Smooth muscle cell of trachea (primary cell): ENCODE results near the gene LCN15. TPM values are rescaled to one million over a fixed set of nuclear protein-coding genes. Genes with fewer than 3 reads are reported as not detected.

ENCODE experiments used
- total RNA-seq: library from RNA; depleted of rRNA; stranded (reverse); fragments of >200 nt; gene quantifications from 2 replicates; pipeline ENCODE4 v1.2.1, GENCODE V29; 2014

Gene LCN15
- total RNA-seq: under 0.01 TPM in 1 of 2 replicates, not detected in the other

DNA sequence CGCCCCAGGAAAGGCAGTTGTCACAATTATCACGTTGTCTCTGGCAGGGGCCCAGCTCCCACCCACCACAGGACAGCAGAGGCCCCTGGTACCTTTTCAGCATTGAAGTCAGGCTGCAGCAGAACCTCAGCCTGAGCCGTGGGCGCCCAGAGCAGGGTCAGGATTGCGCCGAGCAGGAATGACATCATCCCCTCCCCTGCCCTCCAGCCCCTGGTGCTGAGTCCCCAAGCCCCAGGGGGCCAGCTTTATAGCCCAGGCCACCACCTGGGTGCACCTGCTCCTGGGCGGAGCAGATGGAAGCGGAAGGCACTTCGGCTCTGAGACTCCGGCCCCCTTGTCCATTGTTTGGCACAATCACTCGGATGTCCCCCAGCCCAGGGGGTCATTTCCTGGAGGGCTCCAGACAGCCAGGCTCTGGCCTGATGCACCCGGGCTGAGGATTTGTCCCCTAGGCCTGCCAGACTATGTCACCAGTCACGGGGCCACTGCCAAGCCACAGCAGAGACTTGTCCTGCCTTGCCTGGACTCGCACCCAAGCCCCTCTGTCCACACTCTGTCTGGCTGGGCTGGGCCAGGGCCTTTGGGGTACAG is at the start of gene LCN15:
LCN15 (minus strand) TSS at position 218 of the 591 bp plus-strand sequence; CDS start at position 188, 30 bp downstream.

GRCh38 chr9:136807281-136808074 is 43.2 kb upstream of the LCN15 start, which contains the start of gene RABL6:
TSS of gene RABL6 (plus strand) at chr9:136807948. CDS start at chr9:136808197, 249 bp downstream.

GRCh38 chr9:136796238-136796774 is 32.0 kb upstream of the LCN15 start, which contains the start of gene CCDC183:
TSS of gene CCDC183 (plus strand) at chr9:136796338. CDS start at chr9:136796398, 60 bp downstream.

GRCh38 chr9:136790640-136791515 is 26.6 kb upstream of the LCN15 start, which contains the start of gene TMEM141:
TSS of gene TMEM141 (plus strand) at chr9:136791344. CDS start at chr9:136791371, 27 bp downstream.

DNA sequence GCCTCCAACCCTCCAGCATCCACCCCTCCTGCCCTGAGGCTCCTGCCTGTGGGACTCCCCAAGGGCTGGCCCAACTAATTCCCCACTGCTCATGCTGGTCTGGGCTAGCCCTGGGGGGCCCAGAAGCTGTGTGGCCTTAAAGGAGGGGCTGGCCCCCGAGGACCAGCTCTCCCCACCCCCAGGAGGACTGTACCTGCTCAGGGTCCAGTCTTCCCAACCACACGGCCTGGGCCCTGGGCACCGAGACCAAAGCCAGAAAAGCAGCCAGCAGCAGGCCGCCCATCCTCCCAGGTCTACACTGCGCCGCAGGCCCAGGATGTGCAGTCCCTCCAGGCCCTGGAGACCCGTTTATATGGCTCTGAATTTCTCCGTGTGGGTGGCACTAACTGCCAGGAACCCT is 16.1 kb downstream of the LCN15 start, which contains the start of gene LCN6:
LCN6 (minus strand) TSS at position 325 of the 400 bp plus-strand sequence; CDS start at position 283, 42 bp downstream.

DNA sequence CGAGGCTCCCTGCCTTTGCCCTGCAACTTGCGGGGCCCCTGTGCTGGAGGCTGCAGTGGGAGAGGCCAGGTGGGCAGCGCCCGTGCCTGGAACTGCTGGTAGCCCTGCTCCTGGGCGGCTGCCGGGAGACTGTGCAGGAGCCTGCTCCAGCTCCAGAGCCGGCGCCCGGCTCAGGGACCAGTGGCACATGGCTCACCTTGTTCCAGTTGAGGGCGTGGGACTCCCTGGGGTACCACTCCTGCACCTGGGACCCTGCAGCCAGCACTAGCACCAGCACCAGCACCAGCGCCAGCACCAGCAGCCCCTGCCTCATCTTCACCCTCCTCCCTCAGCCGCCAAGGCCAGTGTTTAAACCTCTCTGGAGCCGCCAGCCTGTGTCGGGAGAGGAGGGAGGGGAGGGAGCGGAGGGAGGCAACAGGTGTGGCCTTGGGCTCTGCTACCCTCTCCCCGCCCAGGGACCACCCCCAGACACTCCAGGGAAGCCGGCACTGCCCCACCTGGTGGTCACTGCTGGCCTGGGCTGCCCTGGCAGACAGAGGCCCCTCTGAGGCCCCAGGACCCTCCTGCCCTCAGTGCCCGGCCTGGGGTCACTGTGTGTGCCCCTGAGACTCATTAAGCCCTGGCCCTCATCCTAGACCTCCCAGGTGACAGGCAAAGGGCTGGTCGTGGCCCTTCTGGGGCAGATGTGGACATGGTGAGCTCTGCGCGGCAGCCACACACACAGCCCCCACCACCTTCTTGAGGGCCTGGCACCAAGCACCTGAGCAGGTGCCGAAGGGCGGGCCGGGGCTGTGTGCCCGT is 21.5 kb downstream of the LCN15 start, which contains the start of gene LCN10:
LCN10 (minus strand) TSS at position 350 of the 801 bp plus-strand sequence; CDS start at position 313, 37 bp downstream.

DNA sequence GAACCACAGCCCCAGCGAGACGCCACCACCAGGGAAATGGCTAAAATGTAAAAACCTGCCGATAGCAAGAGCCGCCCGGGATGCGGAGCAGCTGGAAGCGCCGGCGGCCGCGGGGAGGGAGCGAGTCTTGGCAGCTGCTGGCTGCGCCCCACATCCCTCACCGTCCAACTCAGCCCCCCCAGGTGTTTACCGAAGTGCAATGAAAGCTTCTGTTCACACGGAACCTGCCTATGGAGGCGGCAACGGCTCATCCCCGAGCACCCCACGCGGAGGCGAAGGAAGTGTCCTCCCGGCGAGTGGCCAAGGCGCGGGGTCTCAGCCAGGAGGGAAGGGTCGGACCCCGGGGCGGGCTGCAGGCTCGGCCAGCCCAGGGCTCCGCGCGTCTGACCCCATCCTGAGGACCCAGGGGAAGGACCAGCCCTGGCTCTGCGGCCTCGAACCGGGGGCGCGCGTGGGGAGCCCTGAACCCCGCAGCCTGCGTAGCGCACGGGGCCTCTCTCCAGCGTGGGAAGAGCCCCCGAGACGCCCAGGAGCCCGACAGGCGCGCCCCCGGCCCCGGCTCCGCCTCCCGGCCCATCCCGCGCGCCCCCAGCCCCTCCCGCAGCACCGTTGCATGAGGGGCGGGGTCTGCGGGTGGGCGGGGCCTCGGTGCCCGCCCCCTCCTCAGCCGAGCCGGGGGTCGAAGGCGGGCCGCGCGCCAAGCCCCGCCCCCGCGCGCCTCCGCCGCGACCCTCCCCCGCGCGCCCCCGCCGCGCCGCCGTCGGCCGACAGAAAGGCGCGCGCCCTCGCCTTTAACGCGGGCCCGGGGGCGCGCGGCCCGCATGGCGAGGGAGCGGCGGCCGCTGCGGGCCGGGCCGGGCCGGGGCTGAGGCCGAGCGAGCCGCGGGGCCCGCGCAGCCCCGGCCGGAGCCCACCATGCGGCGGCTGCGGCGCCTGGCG is 52.3 kb downstream of the LCN15 start, which contains the start of gene DIPK1B:
DIPK1B (plus strand) TSS at position 822 of the 939 bp plus-strand sequence; CDS start at position 916, 94 bp downstream.

Other genes starting within 250 kb of the LCN15 start
- 13.7 and 31.6 TPM in 2 replicates for gene NOTCH1, start 218.5 kb downstream of the LCN15 start, total RNA-seq
- gene EGFL7, start 101.6 kb downstream of the LCN15 start, total RNA-seq: 6.3 and 17.9 TPM in 2 replicates
- gene AGPAT2, start 77.1 kb downstream of the LCN15 start, total RNA-seq: 35.9 and 52.1 TPM in 2 replicates
- gene DIPK1B, start 51.9 kb downstream of the LCN15 start, total RNA-seq: 0.58 and 2.2 TPM in 2 replicates
- gene LCN10, start 21.6 kb downstream of the LCN15 start, total RNA-seq: not detected in 2 replicates
- gene LCN6, start 16.0 kb downstream of the LCN15 start, total RNA-seq: not detected in 2 replicates
- gene LCN8, start 6.3 kb downstream of the LCN15 start, total RNA-seq: not detected in 2 replicates
- 45.2 and 56.1 TPM in 2 replicates for gene TMEM141, start 26.8 kb upstream of the LCN15 start, total RNA-seq
- 0.15 and 0.33 TPM in 2 replicates for gene CCDC183, start 31.8 kb upstream of the LCN15 start, total RNA-seq
- gene RABL6, start 43.4 kb upstream of the LCN15 start, total RNA-seq: 56.0 and 64.8 TPM in 2 replicates
- gene AJM1, start 78.0 kb upstream of the LCN15 start, total RNA-seq: 1.6 and 2.2 TPM in 2 replicates
- 79.6 and 134 TPM in 2 replicates for gene PHPT1, start 84.9 kb upstream of the LCN15 start, total RNA-seq
- gene MAMDC4, start 87.8 kb upstream of the LCN15 start, total RNA-seq: 1.3 and 5.5 TPM in 2 replicates
- gene EDF1, start 101.8 kb upstream of the LCN15 start, total RNA-seq: 219 and 273 TPM in 2 replicates
- gene TRAF2, start 122.0 kb upstream of the LCN15 start, total RNA-seq: 11.8 and 14.6 TPM in 2 replicates
- 143 and 239 TPM in 2 replicates for gene FBXW5, start 180.2 kb upstream of the LCN15 start, total RNA-seq
- not detected in 2 replicates for gene C8G, start 180.7 kb upstream of the LCN15 start, total RNA-seq
- gene LCN12, start 187.8 kb upstream of the LCN15 start, total RNA-seq: not detected in 2 replicates
- gene PTGDS, start 213.0 kb upstream of the LCN15 start, total RNA-seq: 2.8 and 36.7 TPM in 2 replicates
- 0.58 and 3.1 TPM in 2 replicates for gene LCNL1, start 218.5 kb upstream of the LCN15 start, total RNA-seq
- gene PAXX, start 227.9 kb upstream of the LCN15 start, total RNA-seq: 16.1 and 16.2 TPM in 2 replicates
- gene CLIC3, start 232.1 kb upstream of the LCN15 start, total RNA-seq: 1.6 and 5.8 TPM in 2 replicates